Sciatic nerve (tissue), 2 donors: ENCODE results near the gene CEACAM18. TPM values are rescaled to one million over a fixed set of nuclear protein-coding genes. Genes with fewer than 3 reads are reported as not detected.
"Not testable (repeated sequence)": the region's sequence is repeated elsewhere in the genome, so short reads cannot be mapped to it uniquely, and the experiment has no call there.

Source experiments
- ATAC-seq: fragments of 200-7000 bp; cut with Tn5 transposase; one replicate; pipeline ENCODE4 v1.9.1; 2020; ENCODE audit warnings: mild to moderate bottlenecking, moderate library complexity
- DNase-seq: peaks from one replicate; pipeline ENCODE4 v3.0.0-alpha.2; 2020; ENCODE audit warnings: low spot score
- intact Hi-C: fragments of 100-400 bp; cut with DNase I; formaldehyde crosslinking; loops from one replicate; pipeline ENCODE4 v1.14.2; 2022
- total RNA-seq: library from RNA; stranded (reverse); fragmentation: NEBNext Ultra II Directional; extraction: Animal tissue kit (Norgen Biotek cat#: 25700); gene quantifications from one replicate; pipeline ENCODE4 v1.2.1, GENCODE V29; 2021
- donor health status: DM: no; HTN: no; CAD: no.
- donor health status: DM: no; HTN: no; CAD: no.

Gene CEACAM18
- total RNA-seq, 1 donor from 2014 or later = not detected

DNA sequence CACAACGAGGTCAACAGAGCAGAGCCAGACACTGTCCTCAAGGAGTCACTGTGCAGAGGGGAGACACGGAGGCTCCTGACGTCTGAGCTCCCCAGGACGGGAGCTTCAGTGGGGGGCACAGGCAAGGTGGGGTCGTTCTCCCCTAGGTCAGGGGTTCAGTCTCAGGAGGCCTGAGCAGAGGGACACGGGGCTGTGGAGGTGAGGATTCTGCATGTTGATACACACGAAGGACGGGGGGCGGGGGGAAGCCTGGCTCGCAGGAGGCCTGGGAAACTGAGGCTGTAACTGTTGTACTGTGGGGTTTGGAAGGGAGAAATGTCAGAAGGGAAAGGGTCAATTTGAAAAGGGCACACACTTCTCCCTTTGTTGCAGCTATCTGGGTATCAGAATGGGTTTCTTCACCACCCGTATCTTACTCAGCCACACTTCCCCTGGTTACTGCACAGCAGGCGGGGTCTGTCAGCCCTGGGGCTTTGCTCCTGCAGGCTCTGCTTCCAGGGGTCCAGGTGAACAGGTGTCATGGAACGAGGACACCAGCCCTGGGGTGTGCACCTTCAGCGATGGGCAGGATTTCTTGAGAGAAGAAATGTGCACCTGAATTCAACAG, 19.3 kb upstream of the CEACAM18 start:
- DNase-seq (no peak), ATAC-seq (no peak)
- intact Hi-C loops = no loop called here

DNA sequence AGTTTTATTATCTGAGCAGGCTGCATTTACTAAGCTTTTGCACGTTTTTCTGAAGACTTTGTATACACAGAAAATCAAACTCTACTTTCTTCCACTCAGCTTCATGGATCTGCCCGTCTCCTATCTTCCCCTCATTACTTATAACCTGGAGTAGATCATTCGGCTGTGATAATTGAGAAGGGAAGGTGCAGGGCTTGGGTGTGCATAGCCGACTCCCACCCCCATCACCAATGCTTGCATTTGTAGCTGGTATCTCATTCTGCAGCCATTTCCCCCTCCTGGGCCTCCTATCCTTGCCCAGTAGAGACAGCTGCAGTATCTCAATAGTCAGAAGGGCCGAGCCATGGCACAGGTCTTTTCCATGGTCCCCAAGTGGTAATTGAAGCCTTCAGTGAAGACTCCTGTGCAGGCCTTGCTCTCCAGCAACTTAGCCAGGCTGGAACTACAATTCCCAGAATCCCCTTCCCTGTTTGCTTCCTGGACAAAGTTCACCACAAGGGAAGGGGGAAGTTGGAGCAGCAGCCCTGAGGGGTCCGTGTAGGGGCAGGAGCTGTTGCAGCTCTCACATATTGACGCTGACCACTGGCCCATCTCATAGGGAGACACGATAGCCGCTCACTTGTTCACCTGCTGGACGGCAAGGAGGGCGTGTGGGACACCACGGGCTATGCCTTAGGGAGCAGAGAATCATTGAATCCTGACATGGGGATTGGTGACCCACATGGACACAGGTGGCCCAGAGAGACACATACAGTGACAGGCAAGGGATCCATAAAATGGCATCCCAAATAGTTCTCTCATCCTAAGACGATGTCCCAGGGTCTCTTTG, 18.0 kb upstream of the CEACAM18 start:
- intact Hi-C loops = no loop called here
- no peak for ATAC-seq
- DNase-seq = peak; percentile 33

DNA sequence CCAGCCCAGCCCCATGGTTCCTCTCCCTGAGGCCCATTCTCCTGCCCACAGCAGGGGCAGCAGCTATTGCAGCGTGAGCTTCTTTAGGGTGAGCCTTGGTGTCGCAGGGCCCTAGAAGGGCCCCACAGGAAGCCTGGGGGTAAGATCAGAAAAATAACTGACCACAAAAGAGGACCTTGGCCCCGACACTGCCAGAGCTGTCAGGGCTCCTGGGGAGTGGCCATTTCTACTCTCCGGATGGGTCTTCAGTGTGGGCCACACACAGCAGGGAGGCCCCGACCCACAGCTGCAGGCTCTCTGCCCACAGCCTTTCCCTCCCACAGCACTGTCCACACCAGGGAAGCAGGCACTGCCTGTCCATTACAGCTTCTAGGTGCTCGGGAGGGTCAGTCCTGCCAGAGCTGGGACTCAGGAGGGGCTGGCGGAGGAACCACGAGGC, 16.6 kb upstream of the CEACAM18 start:
- ATAC-seq (peak; percentile 79), DNase-seq (no peak)
- intact Hi-C loops = no loop called here

DNA sequence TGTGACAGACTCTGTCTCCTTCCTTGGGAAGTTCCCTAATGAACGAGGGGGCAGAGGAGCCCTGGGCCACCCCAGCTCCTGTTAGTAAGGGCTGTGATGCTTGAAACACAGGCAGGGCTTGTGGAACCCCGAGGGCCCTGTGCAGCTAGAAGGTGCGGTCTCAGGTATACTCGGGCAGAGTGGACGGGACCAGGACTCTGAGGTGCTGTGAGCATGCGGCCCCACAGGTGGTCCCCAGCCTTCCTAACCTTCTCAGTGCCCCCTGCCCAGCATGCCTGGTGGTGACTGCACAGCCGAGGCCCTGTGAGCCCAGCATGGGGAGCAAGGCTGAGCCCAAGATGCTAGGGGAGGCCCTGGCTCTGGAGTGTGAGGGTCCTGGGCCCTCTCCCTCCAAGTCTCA, 16.1 kb upstream of the CEACAM18 start:
- intact Hi-C loops = no loop called here
- ATAC-seq (no peak), DNase-seq (no peak)

- intact Hi-C loops = no loop called here
- ATAC-seq = no peak
- no peak for DNase-seq
Measured at GRCh38 chr19:51462681-51463080, 15.7 kb upstream of the CEACAM18 start.

GRCh38 chr19:51463976-51464581, 14.3 kb upstream of the CEACAM18 start:
- intact Hi-C loops = not testable (repeated sequence)
- peak; percentile 40 for ATAC-seq

DNA sequence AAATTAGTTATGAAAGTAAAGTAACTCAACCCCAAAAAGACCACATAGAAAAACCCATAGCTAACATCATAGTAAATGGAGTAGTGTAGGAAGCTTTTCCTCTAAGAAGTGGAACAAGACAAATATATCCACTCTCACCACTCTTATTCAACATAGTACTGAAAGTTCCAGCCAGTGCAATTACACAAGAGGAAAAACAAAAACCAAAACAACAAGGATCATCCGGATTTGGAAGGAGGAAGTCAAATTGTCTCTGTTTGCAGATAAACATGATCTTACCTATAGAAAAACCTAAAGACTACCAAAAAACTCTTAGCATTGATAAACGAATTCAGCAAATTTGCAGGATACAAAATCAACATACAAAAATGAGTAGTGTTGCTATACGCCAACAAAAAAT, 11.6 kb upstream of the CEACAM18 start:
- no peak for ATAC-seq
- DNase-seq = no peak
- intact Hi-C loops = no loop called here

More at GRCh38 chr19:51463976-51464581, 14.3 kb upstream of the CEACAM18 start:
- not testable (repeated sequence) for DNase-seq

DNA sequence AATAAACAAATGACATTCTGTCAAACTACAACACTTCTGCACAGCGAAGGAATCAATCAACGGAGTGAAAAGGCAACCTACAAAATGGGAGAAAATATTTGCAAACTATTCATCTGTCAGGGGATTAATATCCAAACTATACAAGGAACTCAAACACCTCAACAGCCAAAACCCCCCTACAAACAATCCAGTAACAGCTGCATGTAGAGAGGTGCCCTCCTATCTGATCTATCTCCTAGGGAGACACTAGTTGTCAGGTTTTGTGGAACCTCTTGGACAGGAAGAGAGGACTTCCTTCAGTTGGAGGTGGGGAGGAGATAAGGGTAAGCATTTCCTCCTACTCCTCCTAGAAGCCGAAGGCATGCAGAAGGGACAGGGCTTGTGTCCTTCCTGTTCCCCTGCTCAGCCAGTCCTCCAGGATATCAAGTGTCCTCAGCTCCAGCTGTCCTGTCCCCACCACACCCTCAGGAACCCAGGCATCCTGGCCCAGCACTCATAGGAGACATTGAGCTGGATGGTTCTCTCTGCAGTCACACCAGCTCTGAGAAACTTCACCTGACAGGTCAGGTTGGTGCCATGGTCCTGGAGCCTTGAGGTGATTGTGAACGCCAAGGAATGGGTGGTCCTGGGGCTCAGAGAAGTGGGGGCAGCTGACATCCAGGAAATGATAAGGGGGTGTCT, 10.3 kb upstream of the CEACAM18 start:
- DNase-seq (no peak), ATAC-seq (no peak)
- intact Hi-C loops = no loop called here

DNA sequence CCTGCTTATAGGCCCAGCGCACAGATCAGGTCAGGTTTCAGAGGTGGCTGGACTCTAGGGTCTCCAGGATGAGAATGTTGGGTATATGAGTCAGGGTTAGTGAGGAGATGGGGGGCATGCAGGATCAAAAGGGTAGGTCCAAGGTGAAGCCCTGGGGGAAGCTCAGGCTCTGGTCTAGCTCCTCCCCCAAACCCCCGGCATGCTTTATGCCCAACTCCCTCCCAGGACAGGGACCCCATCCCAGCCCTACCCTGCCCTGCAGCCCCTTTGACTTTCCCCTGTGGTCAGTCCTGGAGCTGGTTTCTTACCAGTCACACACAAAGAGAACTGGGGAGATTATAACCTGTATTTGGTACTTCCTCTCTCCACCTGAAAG, 9.8 kb upstream of the CEACAM18 start:
- intact Hi-C loops = no loop called here
- ATAC-seq (no peak), DNase-seq (no peak)

- DNase-seq (no peak), ATAC-seq (no peak)
- intact Hi-C loops = no loop called here
Measured at GRCh38 chr19:51469162-51469561, 9.2 kb upstream of the CEACAM18 start.

DNA sequence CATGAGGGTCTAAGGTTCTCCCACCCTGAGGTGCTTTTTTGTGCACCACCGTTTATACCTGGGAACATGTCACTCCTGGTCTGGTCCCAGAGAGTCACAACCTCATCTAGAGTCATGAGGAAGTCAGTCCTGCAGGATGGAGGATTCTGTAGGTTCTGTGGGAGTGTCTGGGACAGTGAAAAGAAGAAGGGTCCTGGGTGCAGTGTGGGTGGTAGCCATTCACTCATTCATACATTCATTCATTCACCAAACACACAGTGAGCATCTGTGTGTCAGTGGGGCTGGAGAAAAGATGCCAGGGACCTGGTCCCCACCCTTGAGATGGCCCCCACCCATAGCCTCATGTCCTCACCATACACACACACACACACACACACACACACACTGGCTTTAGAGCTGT, 8.7 kb upstream of the CEACAM18 start:
- ATAC-seq (no peak), DNase-seq (no peak)
- intact Hi-C loops = no loop called here

- intact Hi-C loops = no loop called here
- ATAC-seq (no peak), DNase-seq (no peak)
Measured at GRCh38 chr19:51470966-51471365, 7.4 kb upstream of the CEACAM18 start.

- intact Hi-C loops = no loop called here
- no peak for DNase-seq
- no peak for ATAC-seq
Measured at GRCh38 chr19:51471527-51471926, 6.8 kb upstream of the CEACAM18 start.

DNA sequence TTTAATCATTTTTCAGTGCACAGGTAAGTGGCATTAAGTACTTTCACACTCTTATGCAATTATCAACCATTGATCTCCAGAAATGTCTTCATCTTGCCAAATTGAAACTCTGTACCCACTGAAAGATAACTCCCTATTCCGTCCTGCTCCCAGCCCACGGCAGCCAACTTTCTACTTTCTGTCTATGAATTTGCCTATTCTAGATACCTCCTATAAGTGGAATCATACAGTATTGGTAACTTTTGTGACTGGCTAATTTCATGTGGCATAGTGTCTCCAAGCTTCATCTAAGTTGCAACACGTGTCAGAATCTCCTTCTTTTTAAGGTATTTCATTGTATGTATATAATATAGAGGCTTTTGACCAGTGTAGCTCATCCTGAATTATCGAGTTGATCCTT, 5.7 kb upstream of the CEACAM18 start:
- intact Hi-C loops = no loop called here
- DNase-seq = no peak
- no peak for ATAC-seq

GRCh38 chr19:51473009-51473707, 5.2 kb upstream of the CEACAM18 start:
- intact Hi-C loops = no loop called here
- ATAC-seq = peak; percentile 79
- DNase-seq = peak; percentile 90

DNA sequence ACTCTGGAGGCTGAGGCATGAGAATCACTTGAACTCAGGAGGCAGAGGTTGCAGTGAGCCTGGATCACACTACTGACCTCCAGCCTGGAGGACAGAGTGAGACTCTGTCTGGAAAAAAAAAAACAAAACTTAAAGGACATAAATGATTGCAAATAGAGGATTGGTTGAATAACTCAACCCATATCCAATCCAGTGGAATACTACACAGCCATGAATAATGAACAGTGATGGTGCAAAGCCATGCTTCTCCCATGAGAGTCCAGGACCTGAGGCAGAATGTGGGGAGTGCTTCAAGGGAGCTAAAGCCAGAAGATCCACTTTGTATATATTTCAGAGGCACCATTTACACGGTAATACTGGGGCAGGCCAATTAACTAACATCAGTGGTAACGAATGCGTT, 2.2 kb upstream of the CEACAM18 start:
- intact Hi-C loops = no loop called here
- no peak for DNase-seq
- ATAC-seq = no peak

DNA sequence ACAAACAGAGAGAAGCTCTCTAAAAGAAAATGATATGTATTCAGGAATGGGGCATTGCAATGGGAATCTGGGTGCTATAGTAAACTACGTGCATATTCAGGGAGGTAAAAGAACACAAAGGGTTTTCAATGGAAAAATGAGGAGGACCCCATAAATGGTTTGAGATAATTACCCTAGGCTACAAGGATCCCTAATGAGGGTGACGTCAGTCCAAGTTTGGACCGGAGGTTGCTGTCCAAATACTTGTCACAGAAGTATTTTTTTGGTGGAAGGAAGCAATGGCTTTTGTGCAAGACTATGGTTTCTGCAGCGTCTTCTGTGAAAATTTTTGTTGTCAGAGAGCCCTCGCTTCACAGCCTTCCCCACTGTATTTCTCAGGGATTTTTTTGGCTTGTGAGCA, 995 bp upstream of the CEACAM18 start:
- DNase-seq (no peak), ATAC-seq (no peak)
- intact Hi-C loops = no loop called here

GRCh38 chr19:51479531-51480331, 1.4 kb downstream of the CEACAM18 start:
- DNase-seq = no peak
- intact Hi-C loops = no loop called here

More at GRCh38 chr19:51479531-51480331, 1.4 kb downstream of the CEACAM18 start:
- ATAC-seq = no peak
